Panc1 (cell line): ENCODE measurements around the gene FN1. TPM values are rescaled to one million over a fixed set of nuclear protein-coding genes. Genes with fewer than 3 reads are reported as not detected.

Experiments used
- ATAC-seq: fragments of 200-7000 bp; cut with Tn5 transposase; 2 replicates; pipeline ENCODE4 v1.9.1; 2020; ENCODE audit warnings: mild to moderate bottlenecking, moderate library complexity
- BruUV-seq: library from RNA; stranded (reverse); fragments of 400-500 nt; replicated peaks from 2 replicates; lab custom pipeline; 2021; lab: Mats Ljungman, UMichigan
- CTCF ChIA-PET: fragments of 300-600 bp; sonication (Branson Sonifier 250); formaldehyde crosslinking; loops from one replicate; lab custom pipeline; 2022; ENCODE audit warnings: antibody characterized with exemption; lab: Charles Lee
- POLR2A ChIA-PET: fragments of 300-600 bp; sonication (Branson Sonifier 250); formaldehyde crosslinking; loops from one replicate; lab custom pipeline; 2022; ENCODE audit warnings: antibody characterized with exemption; lab: Charles Lee
- DNase-seq: peaks from one replicate; pipeline ENCODE4 v3.0.0-alpha.2; 2010; ENCODE audit warnings: low read depth, low spot score
- H3K27ac ChIP-seq: 2 replicates; pipeline ENCODE4 v1.5.1; 2011; ENCODE audit warnings: mild to moderate bottlenecking, low read length, inconsistent platforms
- H3K27me3 ChIP-seq: fragments of 200-500 bp; sonication (Bioruptor generic); 2 replicates; pipeline ENCODE4 v1.6.0; 2014; ENCODE audit warnings: low read length, inconsistent platforms; ENCODE audit not compliant: control insufficient read depth, insufficient read depth
- H3K36me3 ChIP-seq: fragments of 200-500 bp; sonication (Bioruptor generic); 2 replicates; pipeline ENCODE4 v1.5.1; 2014; ENCODE audit warnings: inconsistent platforms, mild to moderate bottlenecking, low read length, moderate library complexity; ENCODE audit not compliant: control insufficient read depth, insufficient read depth
- H3K4me1 ChIP-seq: 2 replicates; pipeline ENCODE4 v1.5.1; 2011; ENCODE audit warnings: inconsistent platforms, mild to moderate bottlenecking, low read length, moderate library complexity; ENCODE audit not compliant: control insufficient read depth, insufficient read depth
- H3K4me3 ChIP-seq, 2 experiments: 2 replicates each; pipeline ENCODE4 v1.5.1; 2011 to 2012; ENCODE audit warnings: low read depth in 2 of 2, low read length in 2 of 2, mild to moderate bottlenecking in 2 of 2, inconsistent platforms in 1 of 2, moderate library complexity in 1 of 2
- H3K9me3 ChIP-seq: fragments of 200-500 bp; sonication (Bioruptor generic); 2 replicates; pipeline ENCODE4 v1.5.1; 2014; ENCODE audit warnings: low read depth, mild to moderate bottlenecking, inconsistent platforms, low read length, moderate library complexity; ENCODE audit not compliant: control insufficient read depth, insufficient read depth
- POLR2AphosphoS5 ChIP-seq: IDR thresholded peaks from 2 replicates; pipeline ENCODE4 v1.6.1; 2012; ENCODE audit warnings: mild to moderate bottlenecking, low read depth, low read length, moderate library complexity
- REST ChIP-seq, 2 experiments: IDR thresholded peaks; 2 replicates each; pipeline ENCODE4 v1.6.1; 2011 to 2012; ENCODE audit warnings: low read depth in 2 of 2, control low read depth in 1 of 2, low read length in 1 of 2, mild to moderate bottlenecking in 1 of 2, moderate library complexity in 1 of 2; ENCODE audit not compliant: insufficient read depth in 1 of 2
- SIN3A ChIP-seq: IDR thresholded peaks from 2 replicates; pipeline ENCODE4 v1.6.1; 2012; ENCODE audit warnings: low read depth, mild to moderate bottlenecking, low read length, moderate library complexity, borderline replicate concordance; ENCODE audit not compliant: insufficient read depth
- TCF7L2 ChIP-seq: IDR thresholded peaks from 2 replicates; pipeline ENCODE4 v1.6.1; 2011; ENCODE audit warnings: mild to moderate bottlenecking, low read depth, low read length, inconsistent platforms
- in situ Hi-C: cut with HindIII; loops from 2 replicates; pipeline ENCODE4 v1.10.0; 2016; ENCODE audit warnings: low sequenced_read_pairs, low pct_unique_long_range_greater_than_20kb
- intact Hi-C: fragments of 100-400 bp; cut with micrococcal nuclease; formaldehyde crosslinking; loops from one replicate; pipeline ENCODE4 v1.10.0; 2022; ENCODE audit not compliant: unreplicated experiment
- total RNA-seq: library from RNA; stranded (reverse); gene quantifications from one replicate; pipeline ENCODE4 v1.2.1, GENCODE V29; 2021; ENCODE audit not compliant: unreplicated experiment
- TF ChIP-seq, protein P1 (sequence below): fragments of 450-650 bp; IDR thresholded peaks from 2 replicates; pipeline ENCODE4 v1.5.1; 2017; ENCODE audit warnings: mild to moderate bottlenecking

Gene FN1
- total RNA-seq, 1 experiment from 2014 or later, result 4.2 TPM

DNA sequence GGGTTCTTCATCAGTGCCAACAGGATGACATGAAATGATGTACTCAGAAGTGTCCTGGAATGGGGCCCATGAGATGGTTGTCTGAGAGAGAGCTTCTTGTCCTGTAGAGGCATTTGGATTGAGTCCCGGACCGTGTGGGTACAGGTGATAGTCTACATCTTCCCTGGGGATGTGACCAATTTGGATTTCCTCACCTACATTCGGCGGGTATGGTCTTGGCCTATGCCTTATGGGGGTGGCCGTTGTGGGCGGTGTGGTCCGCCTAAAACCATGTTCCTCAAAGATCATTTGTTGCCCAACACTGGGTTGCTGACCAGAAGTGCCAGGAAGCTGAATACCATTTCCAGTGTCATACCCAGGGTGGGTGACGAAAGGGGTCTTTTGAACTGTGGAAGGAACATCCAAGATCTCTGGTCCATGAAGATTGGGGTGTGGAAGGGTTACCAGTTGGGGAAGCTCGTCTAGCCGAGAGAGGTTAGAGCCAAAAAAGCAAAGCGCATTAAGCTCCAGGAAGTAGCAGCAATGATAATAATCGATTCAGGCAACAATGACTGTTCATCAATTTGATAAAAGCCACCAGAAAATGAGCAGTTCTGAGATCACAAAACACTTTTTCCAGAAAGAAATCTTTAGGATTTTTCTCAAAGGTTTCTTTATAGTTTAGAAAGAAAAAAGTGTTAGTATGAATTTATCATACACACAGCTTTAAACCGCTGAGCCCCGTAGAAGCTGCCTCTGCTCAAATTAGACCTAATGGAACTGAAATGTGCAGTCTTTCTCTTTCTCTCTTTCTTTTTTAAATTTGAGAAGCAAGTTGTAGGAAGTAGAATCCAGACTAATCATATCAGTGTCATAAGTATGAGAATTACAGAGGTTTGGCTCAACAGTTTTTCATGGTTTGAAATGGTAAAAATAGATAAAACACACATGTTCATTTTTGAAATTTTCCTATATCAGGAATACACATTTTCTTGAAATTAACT, 63.7 kb downstream of the FN1 start:
- ATAC-seq (no peak), DNase-seq (no peak)
- CTCF ChIA-PET, result no interaction called here
- Histone ChIP-seq H3K4me3 (no peak overlapping the region), H3K27me3 (no peaks in the 10 kb centered on the region), H3K27ac (no peak overlapping the region), H3K36me3 (no peaks in the 10 kb centered on the region), H3K4me1 (no peaks in the 10 kb centered on the region), H3K9me3 (no peaks in the 10 kb centered on the region)
- intact Hi-C loops (no loop called here), in situ Hi-C loops (no loop called here)
- POLR2A ChIA-PET, result no interaction called here
- TF ChIP-seq TCF7L2 (no peak), SIN3A (no peak), REST (IDR thresholded peaks at IDR 0.05; ENCODE audit: insufficient read depth in 1 of 2, low read depth in 2 of 2, low read length in 1 of 2) (no peak), POLR2AphosphoS5 (no peak)
- TF ChIP-seq, protein P1, sequence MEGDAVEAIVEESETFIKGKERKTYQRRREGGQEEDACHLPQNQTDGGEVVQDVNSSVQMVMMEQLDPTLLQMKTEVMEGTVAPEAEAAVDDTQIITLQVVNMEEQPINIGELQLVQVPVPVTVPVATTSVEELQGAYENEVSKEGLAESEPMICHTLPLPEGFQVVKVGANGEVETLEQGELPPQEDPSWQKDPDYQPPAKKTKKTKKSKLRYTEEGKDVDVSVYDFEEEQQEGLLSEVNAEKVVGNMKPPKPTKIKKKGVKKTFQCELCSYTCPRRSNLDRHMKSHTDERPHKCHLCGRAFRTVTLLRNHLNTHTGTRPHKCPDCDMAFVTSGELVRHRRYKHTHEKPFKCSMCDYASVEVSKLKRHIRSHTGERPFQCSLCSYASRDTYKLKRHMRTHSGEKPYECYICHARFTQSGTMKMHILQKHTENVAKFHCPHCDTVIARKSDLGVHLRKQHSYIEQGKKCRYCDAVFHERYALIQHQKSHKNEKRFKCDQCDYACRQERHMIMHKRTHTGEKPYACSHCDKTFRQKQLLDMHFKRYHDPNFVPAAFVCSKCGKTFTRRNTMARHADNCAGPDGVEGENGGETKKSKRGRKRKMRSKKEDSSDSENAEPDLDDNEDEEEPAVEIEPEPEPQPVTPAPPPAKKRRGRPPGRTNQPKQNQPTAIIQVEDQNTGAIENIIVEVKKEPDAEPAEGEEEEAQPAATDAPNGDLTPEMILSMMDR, result no peak
- no TSS peak for BruUV-seq

GRCh38 chr2:215370112-215370965, 65.5 kb downstream of the FN1 start:
- BruUV-seq, result no TSS peak
- ATAC-seq (no peak), DNase-seq (no peak)
- no peaks in the 10 kb centered on the region for H3K4me1 ChIP-seq
- no peak overlapping the region for H3K27ac ChIP-seq
- ChIA-PET POLR2A (no interaction called here), CTCF (no interaction called here)
- in situ Hi-C loops, result no loop called here
- TF ChIP-seq REST (IDR thresholded peaks at IDR 0.05; ENCODE audit: insufficient read depth in 1 of 2, low read depth in 2 of 2, low read length in 1 of 2) (no peak), POLR2AphosphoS5 (no peak), TCF7L2 (no peak), SIN3A (no peak)
- TF ChIP-seq, protein P1, result no peak
- no peaks in the 10 kb centered on the region for H3K9me3 ChIP-seq
- intact Hi-C loops, result no loop called here
- H3K4me3 ChIP-seq, result no peak overlapping the region
- no peaks in the 10 kb centered on the region for H3K36me3 ChIP-seq
- H3K27me3 ChIP-seq, result no peaks in the 10 kb centered on the region
